ENCODE data around the gene SRRM4.

The SRRM4 gene

GRCh38 chr12:119204131-119204530, 222.8 kb downstream of the SRRM4 start:
- DNase-seq (ENCODE audit: low read depth): no peak

- DNase-seq (ENCODE audit: low read depth): no peak
Measured at GRCh38 chr12:119204671-119205285, 223.4 kb downstream of the SRRM4 start.

DNA sequence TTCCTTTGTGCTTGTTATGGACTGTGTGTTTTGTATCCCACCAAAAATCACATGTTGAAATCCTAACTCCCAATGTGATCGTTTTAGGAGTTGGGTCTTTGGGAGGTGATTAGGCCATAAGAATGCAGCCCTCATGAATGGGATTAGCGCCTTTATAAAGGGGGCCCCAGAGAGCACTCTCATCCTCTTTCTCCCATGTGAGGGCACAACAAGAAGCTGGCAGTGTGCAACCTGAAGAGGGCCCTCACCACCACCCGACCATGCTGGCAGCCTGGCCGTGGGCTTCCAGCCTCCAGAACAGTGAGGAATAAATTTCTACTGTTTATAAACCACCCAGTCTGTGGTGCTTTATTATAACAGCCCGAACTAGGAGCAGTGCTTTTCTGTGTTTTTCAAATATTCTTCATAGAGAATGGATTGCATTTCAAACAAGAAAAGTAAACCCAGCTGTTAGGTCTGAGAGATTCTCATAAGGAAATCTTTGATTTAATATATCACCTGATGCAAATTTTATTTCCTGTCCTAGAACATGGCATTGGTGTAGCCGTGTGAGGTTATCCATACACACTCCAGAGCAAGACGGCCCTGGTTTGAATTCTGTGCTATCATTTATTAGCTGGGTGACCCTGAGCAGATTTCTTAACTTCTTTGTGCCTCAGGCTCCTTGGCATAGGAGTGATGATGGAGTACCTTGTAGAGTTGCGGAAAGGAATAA, 225.2 kb downstream of the SRRM4 start:
- no peak for DNase-seq (ENCODE audit: low read depth)

DNA sequence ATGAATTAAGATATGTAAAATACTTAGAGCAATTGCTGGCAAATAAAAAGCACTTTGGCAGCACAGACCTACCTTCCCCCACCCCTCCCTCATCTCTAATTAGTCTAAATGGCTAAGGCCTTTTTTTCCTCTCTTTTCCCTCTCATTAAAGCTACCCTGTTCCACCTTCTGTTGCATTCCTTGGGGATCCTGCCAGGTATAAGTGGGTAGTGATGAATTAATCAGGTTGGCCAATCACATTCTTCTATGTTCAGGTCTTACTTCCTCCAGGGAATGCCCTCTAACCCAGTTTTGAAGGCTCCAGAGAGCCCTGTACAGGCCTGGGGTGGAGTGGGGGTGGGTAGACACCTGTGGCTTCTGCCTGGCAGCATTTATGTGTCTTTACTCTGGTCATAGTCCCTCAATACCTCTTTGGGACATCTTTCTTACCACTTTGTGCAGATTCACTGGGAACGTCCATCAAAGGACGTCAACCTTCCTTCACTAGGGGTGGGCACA, 225.8 kb downstream of the SRRM4 start:
- no peak for DNase-seq (ENCODE audit: low read depth)

GRCh38 chr12:119208626-119209061, 227.3 kb downstream of the SRRM4 start:
- no peak for DNase-seq (ENCODE audit: low read depth)

GRCh38 chr12:119211884-119212283, 230.5 kb downstream of the SRRM4 start:
- no peak for DNase-seq (ENCODE audit: low read depth)
